Medulla oblongata (tissue), 1 donor: ENCODE measurements around the gene ZSCAN20.
"Not testable (repeated sequence)": the region's sequence is repeated elsewhere in the genome, so short reads cannot be mapped to it uniquely, and the experiment has no call there.

Experiments
- DNase-seq: peaks from one replicate; pipeline ENCODE4 v3.0.0-alpha.2; 2015; ENCODE audit errors: extremely low spot score

Gene ZSCAN20

DNA sequence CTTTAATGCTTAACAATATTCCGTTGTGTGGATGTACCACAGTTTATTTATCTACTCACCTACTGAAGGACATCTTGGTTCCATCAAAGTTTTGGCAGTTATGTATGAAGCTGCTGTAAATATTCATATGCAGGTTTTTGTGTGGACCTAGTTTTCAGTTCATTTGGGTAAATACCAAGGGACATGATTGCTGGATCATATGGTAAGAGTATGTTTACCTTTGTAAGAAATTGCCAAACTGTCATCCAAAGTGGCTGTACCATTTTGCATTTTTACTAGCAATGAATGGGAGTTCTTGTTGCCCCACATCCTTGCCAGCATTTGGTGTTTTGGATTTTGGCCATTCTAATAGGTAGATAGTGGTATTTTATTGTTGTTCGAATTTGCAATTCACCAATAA lies 10.0 kb downstream of the ZSCAN20 start:
- DNase-seq, result no peak

DNA sequence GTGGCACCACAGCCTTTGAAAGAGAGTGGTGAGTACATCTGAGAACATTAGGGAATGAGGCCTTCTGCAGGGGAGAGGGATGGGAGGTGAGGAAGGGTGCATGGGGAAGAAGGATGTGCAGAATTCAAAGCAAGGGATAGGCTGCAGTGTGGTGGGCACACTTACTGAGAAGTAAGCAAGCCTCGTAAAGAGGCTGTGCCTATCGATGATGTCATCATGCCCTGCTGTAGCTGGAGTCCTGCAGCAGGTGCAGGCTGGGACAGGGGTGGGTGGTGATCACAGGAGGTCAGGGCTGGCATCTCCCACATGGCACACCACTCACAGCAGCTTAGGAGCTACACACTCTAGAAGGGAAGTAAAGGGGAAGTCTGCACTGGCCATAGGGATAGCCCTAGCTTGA lies 16.2 kb downstream of the ZSCAN20 start:
- no peak for DNase-seq

- DNase-seq, result no peak
Measured at GRCh38 chr1:33494929-33495328, 22.5 kb downstream of the ZSCAN20 start.

- no peak for DNase-seq
Measured at GRCh38 chr1:33497410-33497809, 25.0 kb downstream of the ZSCAN20 start.

- DNase-seq, result no peak
Measured at GRCh38 chr1:33500547-33500946, 28.1 kb downstream of the ZSCAN20 start.

DNA sequence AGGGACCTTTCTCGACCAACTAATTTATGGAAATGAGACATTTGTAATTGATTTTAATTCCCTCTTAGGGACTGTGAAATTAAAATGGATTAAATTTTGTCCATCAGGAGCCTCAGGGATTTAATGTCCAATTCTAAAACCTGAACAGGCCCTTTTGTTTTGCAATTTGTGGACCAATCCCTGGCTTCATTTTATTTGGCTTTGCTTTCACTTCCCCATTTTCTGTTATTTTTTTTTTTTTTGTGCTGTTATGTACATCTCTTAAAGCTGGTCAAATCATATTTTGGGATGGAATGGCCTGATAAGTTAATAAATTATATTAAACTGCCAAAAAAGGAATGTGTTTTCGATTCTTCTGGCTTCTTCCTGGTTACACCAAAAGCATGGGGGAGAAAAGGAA lies 28.9 kb downstream of the ZSCAN20 start:
- no peak for DNase-seq

DNA sequence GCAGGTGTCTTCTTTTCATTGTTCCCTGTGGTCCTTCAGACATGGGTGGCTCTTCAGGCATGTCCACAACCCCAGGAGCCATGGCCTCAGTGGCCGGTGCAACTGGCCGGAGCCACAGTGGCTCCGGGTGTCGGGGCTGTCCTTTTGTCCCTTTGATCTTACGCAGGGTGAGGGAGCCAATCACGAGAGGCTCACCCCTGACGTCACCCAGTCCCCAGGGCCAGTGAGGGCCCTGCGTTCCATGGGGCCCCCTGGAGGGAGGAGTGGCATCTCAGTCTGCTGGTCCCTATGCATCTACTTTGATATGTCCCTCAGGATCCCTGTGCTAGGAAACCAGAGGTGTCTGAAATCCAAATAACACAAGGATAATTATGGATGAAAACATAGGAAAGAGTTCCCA lies 29.3 kb downstream of the ZSCAN20 start:
- no peak for DNase-seq

DNA sequence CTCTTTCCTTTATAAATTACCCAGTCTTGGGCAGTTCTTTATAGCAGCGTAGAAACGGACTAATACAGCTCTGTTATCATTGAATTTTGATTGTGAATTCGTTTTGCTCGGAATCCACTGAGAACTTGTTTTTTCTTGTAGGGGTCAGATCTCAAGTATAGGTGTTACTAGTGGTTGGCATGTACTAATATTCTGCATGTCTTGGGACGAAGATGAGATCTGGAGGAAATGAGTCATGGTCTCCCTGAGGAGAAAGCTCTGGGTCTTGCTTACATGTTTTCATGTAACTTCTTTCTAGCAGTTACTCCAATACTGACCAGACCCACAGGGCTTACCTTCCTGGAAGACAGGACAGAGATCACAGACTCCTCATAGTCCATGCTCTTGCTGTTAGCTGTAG lies 30.3 kb downstream of the ZSCAN20 start:
- no peak for DNase-seq

DNA sequence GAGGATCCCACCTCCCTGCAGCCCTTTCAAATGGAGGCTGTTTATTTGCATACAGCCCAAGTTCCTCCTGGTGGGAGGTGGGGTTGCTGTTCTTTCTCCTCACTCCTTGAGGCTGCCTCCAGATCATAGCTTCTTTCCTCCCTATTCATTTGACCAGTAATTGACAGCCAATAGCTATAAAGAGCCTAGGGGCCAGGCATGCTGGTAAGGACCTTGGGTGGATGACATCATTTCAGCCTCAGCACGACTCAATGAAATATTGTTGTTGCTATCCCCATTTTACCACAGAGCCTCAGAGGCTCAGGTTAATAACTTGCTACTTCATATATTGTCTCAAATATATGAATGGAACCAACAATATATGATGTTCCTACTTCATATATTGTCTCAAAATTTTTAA lies 31.1 kb downstream of the ZSCAN20 start:
- no peak for DNase-seq

DNA sequence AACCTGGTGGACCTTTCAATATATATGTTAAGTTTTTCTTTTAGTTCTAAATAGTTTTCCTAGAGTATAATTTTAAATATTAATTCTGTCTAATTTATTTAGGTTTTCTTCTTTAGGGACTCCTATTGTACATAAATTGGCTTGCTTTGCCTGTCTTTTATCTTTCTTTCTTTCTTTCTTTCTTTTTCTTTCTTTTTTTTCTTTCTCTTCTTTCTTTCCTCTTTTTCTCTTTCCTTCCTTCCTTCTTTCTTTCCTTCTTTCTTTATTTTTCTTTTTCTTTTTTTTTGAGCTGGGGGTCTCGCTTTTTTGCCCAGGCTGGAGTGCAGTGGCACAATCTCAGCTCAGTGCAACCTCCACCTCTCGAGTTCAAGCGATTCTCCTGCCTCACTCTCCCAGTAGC lies 35.2 kb downstream of the ZSCAN20 start:
- DNase-seq, result no peak

DNA sequence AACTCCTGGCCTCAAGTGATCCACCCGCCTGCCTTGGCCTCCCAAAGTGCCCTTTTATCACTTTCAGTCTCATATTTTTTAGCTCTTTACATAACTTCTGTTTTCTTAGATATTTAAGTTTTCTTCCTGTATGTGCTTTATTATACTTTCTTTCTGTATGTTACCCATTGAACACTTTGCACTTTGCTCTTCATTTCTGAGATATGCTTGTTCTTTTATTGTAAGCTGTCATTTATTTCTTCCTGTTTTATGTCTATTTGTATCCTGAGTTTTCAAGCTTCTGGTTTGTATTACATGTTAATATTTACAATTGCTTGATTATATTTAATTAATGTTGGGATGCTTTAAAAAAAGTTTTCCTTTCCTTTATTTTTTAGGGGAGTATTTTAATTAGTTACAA lies 35.7 kb downstream of the ZSCAN20 start:
- no peak for DNase-seq

DNA sequence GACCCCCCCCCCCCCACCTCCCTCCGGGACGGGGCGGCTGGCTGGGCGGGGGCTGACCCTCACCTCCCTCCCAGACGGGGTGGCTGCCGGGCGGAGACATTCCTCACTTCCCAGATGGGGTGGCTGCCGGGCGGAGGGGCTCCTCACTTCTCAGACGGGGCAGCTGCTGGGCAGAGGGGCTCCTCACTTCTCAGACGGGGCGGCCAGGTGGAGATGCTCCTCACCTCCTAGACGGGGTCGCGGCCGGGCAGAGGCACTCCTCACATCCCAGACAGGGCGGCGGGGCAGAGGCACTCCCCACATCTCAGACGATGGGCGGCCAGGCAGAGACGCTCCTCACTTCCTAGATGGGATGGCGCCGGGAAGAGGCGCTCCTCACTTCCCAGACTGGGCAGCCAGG lies 36.8 kb downstream of the ZSCAN20 start:
- DNase-seq, result not testable (repeated sequence)

DNA sequence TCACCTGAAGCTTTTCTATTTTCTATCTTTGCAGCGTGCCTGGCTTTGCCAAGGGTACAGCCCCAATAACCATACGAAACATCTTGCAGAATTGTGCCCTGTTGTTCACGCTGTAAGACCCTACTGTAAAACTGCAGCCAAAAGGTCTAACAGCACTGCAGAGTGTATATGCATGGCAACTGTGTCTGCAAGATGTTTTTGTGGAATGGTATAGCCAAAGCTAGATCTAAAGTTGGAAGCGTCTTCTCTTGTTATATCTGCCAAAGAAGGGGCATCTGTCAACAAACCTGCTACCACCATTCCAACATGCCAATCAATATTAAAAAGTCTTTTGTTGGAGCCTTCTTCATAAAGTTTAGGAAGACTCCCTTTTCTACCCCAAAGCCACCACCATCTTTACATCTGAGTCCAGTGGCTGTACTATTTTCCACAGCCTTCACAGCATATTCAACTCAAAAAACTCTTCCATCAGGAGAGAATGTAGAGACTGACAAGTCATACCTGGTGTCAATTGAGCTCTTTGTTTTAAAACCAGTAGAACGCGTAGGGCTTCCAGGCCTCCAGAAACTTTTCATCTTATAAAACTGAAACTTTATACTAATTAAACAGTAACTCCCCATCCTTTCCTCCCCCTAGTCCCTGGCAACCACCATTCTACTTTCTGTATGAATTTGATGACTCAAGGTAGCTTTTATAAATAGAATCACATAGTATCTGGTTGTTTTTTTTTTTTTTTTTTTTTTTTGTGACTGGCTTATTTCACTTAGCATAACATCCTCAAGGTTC lies 40.0 kb downstream of the ZSCAN20 start:
- DNase-seq, result no peak

DNA sequence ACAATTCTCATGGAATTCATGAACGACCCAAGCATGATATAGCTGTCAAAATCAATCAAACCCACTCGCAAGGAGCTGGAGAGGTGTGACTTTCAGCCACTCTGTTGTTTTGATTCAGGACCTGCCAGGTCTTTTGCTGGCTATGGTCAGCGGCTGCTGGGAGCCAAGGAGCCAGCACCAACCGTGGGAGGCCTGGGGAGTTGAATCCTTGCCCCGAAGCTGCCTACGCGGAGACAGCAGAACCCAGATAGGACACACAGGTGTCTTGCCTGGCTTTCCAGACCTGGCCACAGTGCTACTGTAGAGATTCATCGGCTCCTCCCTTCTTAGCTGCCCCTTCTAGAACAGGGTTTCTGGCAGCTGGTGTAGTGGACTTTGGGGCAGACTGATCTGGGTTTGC lies 42.7 kb downstream of the ZSCAN20 start:
- DNase-seq, result no peak

- no peak for DNase-seq
Measured at GRCh38 chr1:33515607-33516006, 43.2 kb downstream of the ZSCAN20 start.

DNA sequence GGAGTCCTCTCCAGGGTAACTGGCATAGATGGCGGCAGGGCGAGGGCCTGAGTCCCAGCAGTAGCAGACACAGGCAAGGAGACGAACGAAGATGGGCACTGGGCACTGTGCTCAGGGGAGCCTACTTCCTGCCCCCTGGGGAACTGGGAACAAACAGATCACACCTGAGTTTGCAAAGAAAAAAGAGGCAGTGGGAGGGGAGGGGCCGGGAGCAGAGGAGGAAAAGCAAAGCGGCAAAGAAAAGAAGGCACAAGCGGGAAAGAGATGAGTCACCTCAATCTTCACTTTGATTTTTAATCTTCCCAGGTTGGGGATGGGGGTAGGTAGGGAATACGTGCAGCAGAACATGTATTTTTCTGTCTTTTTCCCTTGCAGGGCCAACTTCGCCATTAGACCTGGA lies 44.0 kb downstream of the ZSCAN20 start:
- DNase-seq, result no peak

DNA sequence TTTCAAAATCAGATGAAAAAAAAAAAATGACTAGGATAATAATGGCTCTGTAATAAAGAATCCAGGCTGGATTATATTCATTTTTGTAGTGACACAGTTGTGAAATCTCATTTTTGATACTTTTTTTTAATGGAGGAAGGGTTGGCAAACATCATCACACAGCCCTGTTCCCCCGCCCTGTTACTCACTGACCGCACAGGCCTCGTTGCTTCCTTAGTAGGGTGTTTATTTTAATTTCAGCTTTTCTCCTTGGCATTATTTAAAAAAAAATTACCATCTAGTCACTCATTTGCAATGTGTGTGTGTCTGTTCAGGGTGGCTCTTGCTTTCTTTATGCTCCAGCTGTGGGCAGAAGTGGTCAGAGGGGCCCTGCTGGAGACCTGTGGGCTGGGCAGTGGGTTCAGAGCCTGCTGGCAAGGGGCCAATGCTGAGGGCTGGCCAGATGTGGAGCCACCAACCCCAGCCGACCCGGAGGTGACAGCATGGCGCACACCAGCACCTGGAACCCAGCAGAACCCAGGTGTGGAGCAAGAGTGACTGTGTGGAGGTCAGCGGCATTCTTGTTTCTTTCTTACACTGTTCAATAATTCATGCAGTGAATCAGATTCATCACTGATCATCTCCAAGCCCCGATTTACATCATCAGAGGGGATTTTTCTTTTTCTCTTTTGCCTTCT lies 44.6 kb downstream of the ZSCAN20 start:
- no peak for DNase-seq

- no peak for DNase-seq
Measured at GRCh38 chr1:33517596-33518250, 45.3 kb downstream of the ZSCAN20 start.

GRCh38 chr1:33519240-33519884 lies 46.9 kb downstream of the ZSCAN20 start:
- DNase-seq, result no peak

DNA sequence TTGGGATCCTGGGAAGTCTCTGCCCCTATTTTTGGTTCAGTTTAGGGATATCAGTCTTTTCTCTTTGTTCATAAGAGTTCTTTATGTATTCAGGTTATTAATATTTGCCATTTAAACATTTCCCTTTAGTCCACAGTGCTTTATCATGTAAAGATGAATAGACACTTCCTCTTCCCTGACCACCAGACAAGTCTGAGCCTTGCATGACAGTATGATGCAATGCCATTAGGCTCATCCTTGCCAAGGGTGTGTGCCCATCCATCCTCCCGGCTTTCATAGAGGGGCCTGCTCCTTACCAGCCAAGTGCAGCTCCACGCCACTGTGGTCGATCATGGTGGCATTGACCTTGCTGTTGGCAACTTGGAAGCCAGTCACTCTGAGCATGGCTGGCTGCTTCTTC lies 52.1 kb downstream of the ZSCAN20 start:
- DNase-seq, result no peak

- DNase-seq, result no peak
Measured at GRCh38 chr1:33527934-33528333, 55.5 kb downstream of the ZSCAN20 start.

- no peak for DNase-seq
Measured at GRCh38 chr1:33529957-33530356, 57.5 kb downstream of the ZSCAN20 start.

- DNase-seq, result no peak
Measured at GRCh38 chr1:33532250-33532649, 59.8 kb downstream of the ZSCAN20 start.
